Measurements from ENCODE around the gene RBMS3.
A peak's percentile ranks its signal among the peaks of the same experiment; 100 is the strongest.
"Not testable (repeated sequence)": the region's sequence is repeated elsewhere in the genome, so short reads cannot be mapped to it uniquely, and the experiment has no call there.

The RBMS3 gene

GRCh38 chr3:29353807-29354206, 72.9 kb downstream of the RBMS3 start:
- Histone ChIP-seq H3K4me1 (ENCODE audit: control insufficient read depth, insufficient read depth, low read length, unreplicated experiment) (peaks cover 12% of the 10 kb centered on the region), H3K27me3 (ENCODE audit: insufficient read depth, low read length) (no peaks in the 10 kb centered on the region), H3K27ac (ENCODE audit: low read depth, low read length) (peak overlapping the region; percentile 2; the same call in 1 of the 2 replicates), H3K36me3 (ENCODE audit: insufficient read depth, low read length) (no peaks in the 10 kb centered on the region), H3K4me3 (ENCODE audit: low read depth, low read length) (peak overlapping the region; percentile 65), H2AFZ (ENCODE audit: low read length, unreplicated experiment) (no peak overlapping the region), H3K79me2 (ENCODE audit: control insufficient read depth, insufficient read depth, low read length, unreplicated experiment) (peaks cover 39% of the 10 kb centered on the region)

GRCh38 chr3:29354894-29355293, 74.0 kb downstream of the RBMS3 start:
- no peak overlapping the region for H3K4me3 ChIP-seq (ENCODE audit: low read depth, low read length)
- no peak overlapping the region for H2AFZ ChIP-seq (ENCODE audit: low read length, unreplicated experiment)
- H3K27ac ChIP-seq (ENCODE audit: low read depth, low read length): no peak overlapping the region
- H3K27me3 ChIP-seq (ENCODE audit: insufficient read depth, low read length): no peaks in the 10 kb centered on the region
- peaks cover 8% of the 10 kb centered on the region for H3K4me1 ChIP-seq (ENCODE audit: control insufficient read depth, insufficient read depth, low read length, unreplicated experiment)
- no peaks in the 10 kb centered on the region for H3K36me3 ChIP-seq (ENCODE audit: insufficient read depth, low read length)
- H3K79me2 ChIP-seq (ENCODE audit: control insufficient read depth, insufficient read depth, low read length, unreplicated experiment): peaks cover 31% of the 10 kb centered on the region

GRCh38 chr3:29356062-29356461, 75.2 kb downstream of the RBMS3 start:
- no peak overlapping the region for H3K27ac ChIP-seq (ENCODE audit: low read depth, low read length)
- H3K4me3 ChIP-seq (ENCODE audit: low read depth, low read length): no peak overlapping the region
- no peaks in the 10 kb centered on the region for H3K27me3 ChIP-seq (ENCODE audit: insufficient read depth, low read length)
- H2AFZ ChIP-seq (ENCODE audit: low read length, unreplicated experiment): no peak overlapping the region
- peaks cover 31% of the 10 kb centered on the region for H3K79me2 ChIP-seq (ENCODE audit: control insufficient read depth, insufficient read depth, low read length, unreplicated experiment)
- no peaks in the 10 kb centered on the region for H3K36me3 ChIP-seq (ENCODE audit: insufficient read depth, low read length)
- H3K4me1 ChIP-seq (ENCODE audit: control insufficient read depth, insufficient read depth, low read length, unreplicated experiment): peaks cover 8% of the 10 kb centered on the region

GRCh38 chr3:29360289-29360688, 79.4 kb downstream of the RBMS3 start:
- not testable (repeated sequence) for H3K4me1 ChIP-seq (ENCODE audit: control insufficient read depth, insufficient read depth, low read length, unreplicated experiment); H3K4me3 ChIP-seq (ENCODE audit: low read depth, low read length); H3K36me3 ChIP-seq (ENCODE audit: insufficient read depth, low read length); H2AFZ ChIP-seq (ENCODE audit: low read length, unreplicated experiment); H3K27ac ChIP-seq (ENCODE audit: low read depth, low read length); H3K27me3 ChIP-seq (ENCODE audit: insufficient read depth, low read length)
- H3K79me2 ChIP-seq (ENCODE audit: control insufficient read depth, insufficient read depth, low read length, unreplicated experiment): peaks cover 28% of the 10 kb centered on the region

GRCh38 chr3:29363110-29363509, 82.2 kb downstream of the RBMS3 start:
- Histone ChIP-seq H3K27ac (ENCODE audit: low read depth, low read length) (no peak overlapping the region), H3K79me2 (ENCODE audit: control insufficient read depth, insufficient read depth, low read length, unreplicated experiment) (peaks cover 26% of the 10 kb centered on the region)

GRCh38 chr3:29370021-29370420, 89.2 kb downstream of the RBMS3 start:
- Histone ChIP-seq H3K36me3 (ENCODE audit: insufficient read depth, low read length) (peaks cover 5% of the 10 kb centered on the region; the same call in 1 of the 2 replicates), H3K79me2 (ENCODE audit: control insufficient read depth, insufficient read depth, low read length, unreplicated experiment) (peaks cover 33% of the 10 kb centered on the region), H2AFZ (ENCODE audit: low read length, unreplicated experiment) (no peak overlapping the region), H3K27me3 (ENCODE audit: insufficient read depth, low read length) (no peaks in the 10 kb centered on the region), H3K27ac (ENCODE audit: low read depth, low read length) (no peak overlapping the region), H3K4me1 (ENCODE audit: control insufficient read depth, insufficient read depth, low read length, unreplicated experiment) (peaks cover 10% of the 10 kb centered on the region), H3K4me3 (ENCODE audit: low read depth, low read length) (no peak overlapping the region)

More at GRCh38 chr3:29363110-29363509, 82.2 kb downstream of the RBMS3 start:
- no peak overlapping the region for H2AFZ ChIP-seq (ENCODE audit: low read length, unreplicated experiment)
- no peak overlapping the region for H3K4me3 ChIP-seq (ENCODE audit: low read depth, low read length)
- H3K36me3 ChIP-seq (ENCODE audit: insufficient read depth, low read length): no peaks in the 10 kb centered on the region
- H3K27me3 ChIP-seq (ENCODE audit: insufficient read depth, low read length): no peaks in the 10 kb centered on the region
- H3K4me1 ChIP-seq (ENCODE audit: control insufficient read depth, insufficient read depth, low read length, unreplicated experiment): peaks cover 8% of the 10 kb centered on the region

- peaks cover 30% of the 10 kb centered on the region for H3K79me2 ChIP-seq (ENCODE audit: control insufficient read depth, insufficient read depth, low read length, unreplicated experiment)
- H3K4me1 ChIP-seq (ENCODE audit: control insufficient read depth, insufficient read depth, low read length, unreplicated experiment): peaks cover 10% of the 10 kb centered on the region
- no peak overlapping the region for H2AFZ ChIP-seq (ENCODE audit: low read length, unreplicated experiment)
- no peaks in the 10 kb centered on the region for H3K27me3 ChIP-seq (ENCODE audit: insufficient read depth, low read length)
- no peak overlapping the region for H3K27ac ChIP-seq (ENCODE audit: low read depth, low read length)
- H3K36me3 ChIP-seq (ENCODE audit: insufficient read depth, low read length): peaks cover 5% of the 10 kb centered on the region; the same call in 1 of the 2 replicates
- no peak overlapping the region for H3K4me3 ChIP-seq (ENCODE audit: low read depth, low read length)
Observed at GRCh38 chr3:29370476-29371420, 89.9 kb downstream of the RBMS3 start.

- H3K36me3 ChIP-seq (ENCODE audit: insufficient read depth, low read length): peaks cover 5% of the 10 kb centered on the region; the same call in 1 of the 2 replicates
- no peak overlapping the region for H3K4me3 ChIP-seq (ENCODE audit: low read depth, low read length)
- peaks cover 22% of the 10 kb centered on the region for H3K79me2 ChIP-seq (ENCODE audit: control insufficient read depth, insufficient read depth, low read length, unreplicated experiment)
- no peak overlapping the region for H2AFZ ChIP-seq (ENCODE audit: low read length, unreplicated experiment)
- peak overlapping the region; percentile 40; the same call in 1 of the 2 replicates for H3K27ac ChIP-seq (ENCODE audit: low read depth, low read length)
- no peaks in the 10 kb centered on the region for H3K27me3 ChIP-seq (ENCODE audit: insufficient read depth, low read length)
- H3K4me1 ChIP-seq (ENCODE audit: control insufficient read depth, insufficient read depth, low read length, unreplicated experiment): peaks cover 9% of the 10 kb centered on the region
Observed at GRCh38 chr3:29373131-29373680, 92.3 kb downstream of the RBMS3 start.

- Histone ChIP-seq H3K79me2 (ENCODE audit: control insufficient read depth, insufficient read depth, low read length, unreplicated experiment) (peaks cover 22% of the 10 kb centered on the region), H3K4me1 (ENCODE audit: control insufficient read depth, insufficient read depth, low read length, unreplicated experiment) (peaks cover 7% of the 10 kb centered on the region)
Observed at GRCh38 chr3:29374226-29374625, 93.4 kb downstream of the RBMS3 start.

GRCh38 chr3:29379097-29379496, 98.2 kb downstream of the RBMS3 start:
- Histone ChIP-seq H2AFZ (ENCODE audit: low read length, unreplicated experiment) (no peak overlapping the region), H3K4me1 (ENCODE audit: control insufficient read depth, insufficient read depth, low read length, unreplicated experiment) (peaks cover under 1% of the 10 kb centered on the region), H3K79me2 (ENCODE audit: control insufficient read depth, insufficient read depth, low read length, unreplicated experiment) (peaks cover 5% of the 10 kb centered on the region), H3K27me3 (ENCODE audit: insufficient read depth, low read length) (no peaks in the 10 kb centered on the region), H3K27ac (ENCODE audit: low read depth, low read length) (no peak overlapping the region), H3K36me3 (ENCODE audit: insufficient read depth, low read length) (peaks cover 5% of the 10 kb centered on the region; the same call in 1 of the 2 replicates), H3K4me3 (ENCODE audit: low read depth, low read length) (no peak overlapping the region)

More at GRCh38 chr3:29374226-29374625, 93.4 kb downstream of the RBMS3 start:
- Histone ChIP-seq H3K27ac (ENCODE audit: low read depth, low read length) (no peak overlapping the region), H3K36me3 (ENCODE audit: insufficient read depth, low read length) (peaks cover 5% of the 10 kb centered on the region; the same call in 1 of the 2 replicates), H3K4me3 (ENCODE audit: low read depth, low read length) (no peak overlapping the region), H3K27me3 (ENCODE audit: insufficient read depth, low read length) (no peaks in the 10 kb centered on the region), H2AFZ (ENCODE audit: low read length, unreplicated experiment) (no peak overlapping the region)
